Measurements from ENCODE around the gene DLG3. TPM values are rescaled to one million over a fixed set of nuclear protein-coding genes. Genes with fewer than 3 reads are reported as not detected.
A peak's percentile ranks its signal among the peaks of the same experiment; 100 is the strongest.

The DLG3 gene
- total RNA-seq, 2 experiments from 2014 or later: 6.6 to 9.0 TPM

DNA sequence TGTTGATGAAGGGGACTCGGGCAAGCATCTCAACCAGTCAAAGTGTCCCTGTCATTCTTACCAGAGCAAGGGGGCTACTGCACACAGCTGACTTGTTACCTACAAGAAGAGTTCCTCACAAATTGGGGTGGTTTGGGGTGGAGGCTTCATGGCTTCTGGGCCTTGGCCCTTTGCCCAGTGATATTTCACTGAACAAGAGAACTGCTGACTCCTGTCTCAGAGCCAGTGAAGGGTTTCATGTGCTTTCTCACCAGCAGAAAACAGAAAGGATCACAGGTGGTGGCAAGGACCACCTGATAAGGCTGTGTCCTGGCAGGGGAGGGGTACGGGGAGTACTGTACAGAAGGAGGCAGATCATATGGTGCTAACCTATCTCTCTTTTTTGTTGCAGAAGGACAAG is 53.5 kb downstream of the DLG3 start:
- Mint-ChIP-seq H3K27me3 (no peaks in the 10 kb centered on the region), H3K36me3 (ENCODE audit: low read depth) (peaks cover 52% of the 10 kb centered on the region), H3K4me3 (no peak overlapping the region), H3K27ac (no peak overlapping the region), H3K4me1 (ENCODE audit: low read depth) (no peaks in the 10 kb centered on the region), H3K9me3 (no peaks in the 10 kb centered on the region)
- Histone ChIP-seq H3K36me3 (ENCODE audit: insufficient read depth, low read length) (peaks cover 44% of the 10 kb centered on the region), H3K27me3 (ENCODE audit: control insufficient read depth in 1 of 2, insufficient read depth in 2 of 2, low read length in 2 of 2) (no peaks in the 10 kb centered on the region), H3K9me3 (ENCODE audit: control insufficient read depth in 1 of 2, insufficient read depth in 1 of 2, low read length in 2 of 2) (no peaks in the 10 kb centered on the region), H3K4me1 (ENCODE audit: insufficient read depth, low read length) (no peaks in the 10 kb centered on the region), H3K27ac (ENCODE audit: low read depth in 1 of 2, low read length in 2 of 2) (no peak overlapping the region), H3K4me3 (ENCODE audit: low read length) (no peak overlapping the region)
- DNase-seq (no peak), ATAC-seq (ENCODE audit: poor library complexity) (no peak)
- ChIA-PET POLR2A (no interaction called here), CTCF (no interaction called here)
- intact Hi-C loops (cut with DNase I, micrococcal nuclease): no loop called here
- TF ChIP-seq CTCF (IDR thresholded peaks at IDR 0.05): no peak

DNA sequence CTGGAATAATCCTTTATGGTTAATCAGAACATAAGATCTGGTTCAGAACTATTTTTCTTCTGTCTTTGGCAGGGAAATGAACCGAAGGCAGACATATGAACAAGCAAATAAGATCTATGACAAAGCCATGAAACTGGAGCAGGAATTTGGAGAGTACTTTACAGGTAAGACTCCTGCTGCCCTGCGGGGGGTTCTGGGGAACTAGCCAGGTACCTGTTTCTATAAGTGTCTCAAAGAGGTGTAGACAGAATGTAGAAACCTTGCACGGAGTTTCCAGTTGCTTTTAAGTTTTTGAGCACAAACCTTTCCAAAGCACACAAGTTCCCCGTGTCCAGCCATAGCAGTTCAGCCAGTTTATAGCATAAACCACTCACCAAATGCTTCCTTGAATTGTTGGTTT is 56.2 kb downstream of the DLG3 start:
- ChIA-PET CTCF (no interaction called here), POLR2A (no interaction called here)
- ATAC-seq (ENCODE audit: poor library complexity): no peak
- TF ChIP-seq CTCF (IDR thresholded peaks at IDR 0.05): no peak
- no peak for DNase-seq
- Histone ChIP-seq H3K27ac (ENCODE audit: low read depth in 1 of 2, low read length in 2 of 2) (no peak overlapping the region), H3K4me3 (ENCODE audit: low read length) (no peak overlapping the region), H3K9me3 (ENCODE audit: control insufficient read depth in 1 of 2, insufficient read depth in 1 of 2, low read length in 2 of 2) (no peaks in the 10 kb centered on the region), H3K27me3 (ENCODE audit: control insufficient read depth in 1 of 2, insufficient read depth in 2 of 2, low read length in 2 of 2) (no peaks in the 10 kb centered on the region), H3K36me3 (ENCODE audit: insufficient read depth, low read length) (peaks cover 27% of the 10 kb centered on the region), H3K4me1 (ENCODE audit: insufficient read depth, low read length) (peaks cover 12% of the 10 kb centered on the region)
- Mint-ChIP-seq H3K9me3 (no peaks in the 10 kb centered on the region), H3K27me3 (no peaks in the 10 kb centered on the region), H3K36me3 (ENCODE audit: low read depth) (peaks cover 38% of the 10 kb centered on the region), H3K4me1 (ENCODE audit: low read depth) (peaks cover 10% of the 10 kb centered on the region), H3K4me3 (no peak overlapping the region), H3K27ac (no peak overlapping the region)
- intact Hi-C loops (cut with DNase I, micrococcal nuclease): no loop called here

- DNase-seq (peak in 1 of 14 experiments; percentile 2), ATAC-seq (ENCODE audit: poor library complexity) (no peak)
Measured at GRCh38 chrX:70504772-70505450, 60.3 kb downstream of the DLG3 start.

More at GRCh38 chrX:70504772-70505450, 60.3 kb downstream of the DLG3 start:
- H3K27ac Mint-ChIP-seq: peak overlapping the region; percentile 36
- ChIA-PET POLR2A (no interaction called here), CTCF (no interaction called here)
- Histone ChIP-seq H3K36me3 (ENCODE audit: insufficient read depth, low read length) (peaks cover 13% of the 10 kb centered on the region), H3K27ac (ENCODE audit: low read depth in 1 of 2, low read length in 2 of 2) (no peak overlapping the region), H3K4me1 (ENCODE audit: insufficient read depth, low read length) (peaks cover 12% of the 10 kb centered on the region), H3K27me3 (ENCODE audit: control insufficient read depth in 1 of 2, insufficient read depth in 2 of 2, low read length in 2 of 2) (no peaks in the 10 kb centered on the region), H3K9me3 (ENCODE audit: control insufficient read depth in 1 of 2, insufficient read depth in 1 of 2, low read length in 2 of 2) (no peaks in the 10 kb centered on the region), H3K4me3 (ENCODE audit: low read length) (no peak overlapping the region)
- H3K27me3 Mint-ChIP-seq: no peaks in the 10 kb centered on the region
- intact Hi-C loops (cut with DNase I, micrococcal nuclease): no loop called here
- TF ChIP-seq CTCF (IDR thresholded peaks at IDR 0.05): no peak
- no peaks in the 10 kb centered on the region for H3K9me3 Mint-ChIP-seq
- H3K36me3 Mint-ChIP-seq (ENCODE audit: low read depth): peaks cover 15% of the 10 kb centered on the region
- H3K4me3 Mint-ChIP-seq: no peak overlapping the region
- peaks cover 10% of the 10 kb centered on the region for H3K4me1 Mint-ChIP-seq (ENCODE audit: low read depth)
